GM18498 (cell line): Measurements from ENCODE around the gene MPC1.
"Not testable (repeated sequence)": the region's sequence is repeated elsewhere in the genome, so short reads cannot be mapped to it uniquely, and the experiment has no call there.

Source experiments
- ATAC-seq: cut with Tn5 transposase; IDR thresholded peaks from one replicate; pipeline ENCODE4 v1.9.1; 2021; ENCODE audit warnings: mild to moderate bottlenecking, moderate library complexity; ENCODE audit not compliant: unreplicated experiment

MPC1 gene

DNA sequence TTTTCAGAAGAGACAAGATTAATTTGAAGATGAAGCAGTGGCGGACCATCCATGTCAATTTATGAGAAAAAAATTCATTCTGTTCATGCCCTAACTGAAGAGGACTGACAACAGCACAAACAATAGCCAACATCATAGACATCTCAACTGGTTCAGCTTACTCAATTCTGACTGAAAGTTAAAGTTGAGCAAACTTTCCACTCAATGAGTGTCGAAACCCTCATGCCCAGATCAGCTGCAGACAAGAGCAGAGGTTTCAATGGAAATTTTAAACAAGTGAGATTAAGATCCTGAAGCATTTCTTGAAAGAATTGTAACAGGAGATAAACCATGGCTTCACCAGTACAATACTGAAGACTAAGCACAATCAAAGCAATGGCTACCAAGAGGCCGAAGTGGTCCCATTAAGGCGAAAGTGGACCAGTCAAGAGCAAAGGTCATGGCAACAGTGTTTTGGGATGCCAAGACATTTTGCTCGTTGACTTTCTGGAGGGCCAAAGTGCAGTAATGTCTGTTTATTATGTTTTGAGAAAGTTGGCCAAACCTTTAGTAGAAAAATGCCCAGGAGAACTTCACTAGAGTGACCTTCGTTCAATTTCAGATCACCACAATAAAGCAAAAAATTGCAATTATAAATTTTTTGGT lies 34.3 kb downstream of the MPC1 start:
- no peak for ATAC-seq

- no peak for ATAC-seq
Measured at GRCh38 chr6:166346965-166347364, 35.8 kb downstream of the MPC1 start.

GRCh38 chr6:166346449-166346848 lies 36.3 kb downstream of the MPC1 start:
- ATAC-seq, result no peak

GRCh38 chr6:166345672-166346071 lies 37.1 kb downstream of the MPC1 start:
- ATAC-seq, result not testable (repeated sequence)

- not testable (repeated sequence) for ATAC-seq
Measured at GRCh38 chr6:166344921-166345320, 37.8 kb downstream of the MPC1 start.

- ATAC-seq, result no peak
Measured at GRCh38 chr6:166344240-166344639, 38.5 kb downstream of the MPC1 start.

- peak; percentile 31 for ATAC-seq
Measured at GRCh38 chr6:166343150-166343487, 39.6 kb downstream of the MPC1 start.

- peak; percentile 93 for ATAC-seq
Measured at GRCh38 chr6:166342349-166343149, 40.2 kb downstream of the MPC1 start, which contains the start of gene SFT2D1. TSS of gene SFT2D1 (minus strand) at chr6:166342545. CDS start at chr6:166342481, 64 bp downstream.

DNA sequence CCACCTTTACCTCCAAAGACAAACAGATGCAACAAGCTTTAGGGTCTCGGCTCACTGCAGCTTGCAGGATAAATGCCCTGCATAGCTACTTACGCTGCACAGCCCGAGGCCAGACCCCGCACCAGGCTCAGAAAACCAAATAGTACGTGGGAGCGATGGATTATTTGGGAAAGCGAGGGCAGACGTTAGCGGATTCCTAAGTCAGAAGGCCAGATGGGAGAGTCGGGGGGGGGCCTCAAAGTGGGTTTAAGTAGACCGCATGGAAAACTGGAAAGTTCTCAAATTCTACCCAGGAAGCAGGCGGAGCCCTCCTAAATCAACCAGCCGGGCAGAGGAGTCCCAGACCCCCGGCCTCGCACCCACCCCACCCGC lies 40.8 kb downstream of the MPC1 start:
- ATAC-seq, result no peak

DNA sequence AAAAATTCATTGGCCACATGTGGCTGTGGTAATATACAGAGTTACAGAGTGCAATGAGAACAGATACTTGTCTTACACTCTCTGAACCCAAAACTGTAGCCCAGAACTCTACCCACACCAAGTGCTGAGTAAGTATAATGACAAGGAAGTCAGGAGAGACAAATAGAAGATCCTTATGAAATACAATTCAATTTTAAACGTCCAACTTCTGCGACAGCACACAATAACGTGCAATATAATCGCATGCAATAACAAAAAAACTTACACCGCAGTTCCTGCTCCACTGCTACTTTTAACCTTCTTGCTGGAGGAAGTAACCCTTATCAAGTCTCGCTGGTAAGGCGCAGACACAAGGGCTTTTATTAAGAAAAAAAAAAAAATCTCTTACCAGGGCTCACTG lies 41.3 kb downstream of the MPC1 start:
- ATAC-seq, result no peak

- ATAC-seq, result no peak
Measured at GRCh38 chr6:166338854-166339253, 43.9 kb downstream of the MPC1 start.

DNA sequence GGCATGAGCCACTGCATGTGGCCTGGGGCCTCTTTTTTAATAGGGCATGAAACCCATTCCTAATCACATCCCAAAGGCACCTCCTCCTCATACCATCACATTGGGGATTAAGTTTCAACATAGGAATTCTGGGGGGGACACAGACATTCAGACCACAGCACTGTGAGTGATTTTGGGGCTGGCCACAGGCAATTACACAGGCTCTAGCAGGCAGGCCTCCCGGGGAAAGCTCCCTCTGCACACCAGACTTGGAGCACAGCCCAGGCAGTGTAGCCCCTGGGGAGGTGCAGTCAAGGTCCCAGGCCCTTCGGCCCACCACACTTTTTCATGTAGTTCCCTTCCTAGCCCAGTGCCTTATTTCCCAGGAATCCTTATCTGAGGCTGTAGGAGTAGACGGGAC lies 45.9 kb downstream of the MPC1 start:
- ATAC-seq, result no peak

GRCh38 chr6:166335378-166336302 lies 47.1 kb downstream of the MPC1 start:
- ATAC-seq, result peak; percentile 47

DNA sequence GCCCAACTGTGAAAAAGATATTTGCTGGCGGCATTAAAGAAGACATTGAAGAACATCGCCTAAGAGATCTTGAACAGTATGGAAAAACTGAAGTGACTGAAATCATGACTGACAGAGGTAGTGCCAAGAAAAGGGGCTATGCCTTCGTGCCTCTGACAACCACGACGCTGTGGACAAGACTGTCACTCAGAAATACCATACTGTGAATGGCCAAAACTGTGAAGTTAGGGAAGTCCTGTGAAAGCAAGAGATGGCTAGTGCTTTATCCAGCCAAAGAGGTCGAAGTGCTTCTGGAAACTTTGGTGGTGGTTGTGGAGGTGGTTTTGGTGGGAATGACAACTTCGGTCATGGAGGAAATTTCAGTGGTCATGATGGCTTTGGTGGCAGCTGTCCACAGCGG lies 47.9 kb downstream of the MPC1 start:
- no peak for ATAC-seq

GRCh38 chr6:166333172-166333995 lies 49.4 kb downstream of the MPC1 start:
- peak; percentile 75 for ATAC-seq

GRCh38 chr6:166331503-166332415 lies 51.0 kb downstream of the MPC1 start:
- no peak for ATAC-seq

GRCh38 chr6:166330612-166331011 lies 52.1 kb downstream of the MPC1 start:
- ATAC-seq, result no peak

DNA sequence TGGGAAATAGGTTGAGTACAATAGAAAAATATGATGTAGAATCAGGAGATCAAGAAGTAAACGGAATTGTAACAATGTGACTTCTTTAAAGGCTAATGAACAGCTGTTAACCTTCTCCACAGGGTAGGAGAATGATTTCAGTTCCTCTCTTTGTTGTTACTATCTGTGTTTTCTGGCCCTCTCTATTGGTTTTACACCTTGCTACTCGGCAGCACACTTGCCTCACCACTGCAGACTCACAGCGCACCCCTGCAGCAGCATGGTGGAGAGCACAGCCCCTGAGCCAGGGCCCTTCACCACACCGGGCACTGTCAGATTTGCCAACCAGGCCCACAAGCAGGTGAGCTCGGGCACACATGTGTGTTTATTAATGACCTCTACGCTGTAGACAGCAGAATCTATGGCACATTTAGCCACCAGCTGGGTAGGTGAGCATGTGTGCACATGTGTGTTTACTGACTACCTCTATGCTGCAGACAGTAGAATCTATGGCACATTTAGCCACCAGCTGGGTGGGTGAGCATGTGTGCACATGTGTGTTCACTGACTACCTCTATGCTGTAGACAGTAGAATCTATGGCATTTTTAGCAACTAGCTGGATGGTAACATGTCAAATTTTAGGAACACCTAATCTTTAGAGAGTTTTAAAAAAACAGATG lies 57.2 kb downstream of the MPC1 start:
- peak; percentile 94 for ATAC-seq

- ATAC-seq, result no peak
Measured at GRCh38 chr6:166323395-166323794, 59.3 kb downstream of the MPC1 start.
